SKM-1 treated with dmso at 0.1 percent for 144 hours (cell line): ENCODE data around the gene PPIA.
"Not testable (repeated sequence)": the region's sequence is repeated elsewhere in the genome, so short reads cannot be mapped to it uniquely, and the experiment has no call there.

Experiments
- DNase-seq: peaks from one replicate; lab custom pipeline; 2025; ENCODE audit not compliant: unreplicated experiment; lab: John Stamatoyannopoulos, UW

PPIA gene

DNA sequence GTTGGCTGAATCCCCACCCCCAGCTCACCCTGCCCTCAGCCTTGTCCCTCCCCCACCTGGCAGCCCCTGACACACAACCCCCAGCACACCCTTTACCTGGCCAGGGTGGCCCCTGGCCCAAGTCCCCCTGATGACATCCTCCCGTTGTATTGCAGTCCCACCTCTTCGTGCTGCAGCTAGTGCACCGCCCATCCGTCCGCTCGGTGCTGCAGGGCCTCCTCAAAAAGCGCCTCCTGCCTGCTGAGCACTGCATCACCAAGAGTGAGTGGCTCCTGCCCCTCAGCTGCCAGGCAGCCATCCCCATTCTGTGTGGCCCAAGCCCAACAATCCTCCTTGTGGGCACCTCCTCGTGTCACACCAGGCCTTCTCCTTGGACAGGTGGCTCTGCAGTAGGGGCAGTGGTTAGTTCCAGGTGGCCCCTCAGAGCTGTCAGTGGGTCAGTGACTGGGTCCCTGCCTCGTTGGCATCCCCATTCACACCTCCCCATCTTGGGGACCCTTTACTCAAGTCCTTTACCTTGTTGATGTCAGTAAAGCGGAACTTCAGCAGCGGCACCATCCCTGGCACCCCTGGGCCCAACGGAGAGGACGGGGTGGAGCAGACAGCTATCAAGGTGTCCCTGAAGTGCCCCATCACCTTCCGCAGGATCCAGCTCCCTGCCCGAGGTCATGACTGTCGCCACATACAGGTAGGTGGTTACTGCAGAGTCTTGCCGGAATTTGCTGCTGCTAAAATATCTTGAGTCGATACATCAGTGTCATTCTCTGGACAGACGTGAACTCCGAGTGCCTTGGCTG, 33.6 kb upstream of the PPIA start:
- DNase-seq, result no peak

GRCh38 chr7:44764081-44764480, 32.4 kb upstream of the PPIA start:
- DNase-seq, result no peak

- DNase-seq, result no peak
Measured at GRCh38 chr7:44764665-44765578, 31.6 kb upstream of the PPIA start.

GRCh38 chr7:44765579-44766415, 30.7 kb upstream of the PPIA start:
- DNase-seq, result no peak

- no peak for DNase-seq
Measured at GRCh38 chr7:44766416-44766801, 30.1 kb upstream of the PPIA start.

DNA sequence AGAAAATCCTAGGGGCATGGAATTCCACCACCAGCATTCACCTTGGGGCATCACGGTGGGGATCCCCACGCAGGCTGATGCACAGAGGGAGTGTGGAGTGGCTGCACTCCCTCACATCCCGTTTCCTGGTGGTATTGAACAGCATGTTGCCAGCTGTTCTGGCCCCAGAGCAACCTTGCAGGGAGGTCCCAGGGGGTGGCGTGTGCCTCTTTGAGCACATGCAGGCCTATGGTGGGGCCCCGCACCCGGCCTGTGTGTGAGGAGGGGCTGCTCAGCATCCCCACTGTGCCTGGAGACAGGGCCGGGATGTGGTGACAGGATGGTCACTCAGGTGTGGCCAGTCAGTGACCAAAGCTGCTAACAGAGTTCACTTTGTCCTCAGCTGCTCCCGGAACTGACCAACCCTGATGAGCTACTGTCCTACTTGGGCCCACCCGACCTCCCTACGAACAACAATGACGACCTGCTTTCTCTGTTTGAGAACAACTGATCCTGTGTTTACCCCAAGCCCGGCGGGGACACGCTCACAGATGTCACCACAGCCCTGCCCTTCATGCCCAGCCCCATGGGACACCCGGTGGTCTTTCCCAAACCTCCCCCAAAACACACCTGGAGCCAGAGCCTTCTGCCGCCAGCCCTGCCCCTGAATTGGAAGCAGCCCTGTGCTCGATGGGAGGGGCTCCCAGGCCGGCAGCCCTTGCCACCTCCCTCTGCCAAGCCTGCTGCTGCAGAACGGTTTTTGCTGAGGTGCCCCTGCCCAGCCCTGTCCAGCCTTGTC, 29.2 kb upstream of the PPIA start:
- DNase-seq, result no peak

DNA sequence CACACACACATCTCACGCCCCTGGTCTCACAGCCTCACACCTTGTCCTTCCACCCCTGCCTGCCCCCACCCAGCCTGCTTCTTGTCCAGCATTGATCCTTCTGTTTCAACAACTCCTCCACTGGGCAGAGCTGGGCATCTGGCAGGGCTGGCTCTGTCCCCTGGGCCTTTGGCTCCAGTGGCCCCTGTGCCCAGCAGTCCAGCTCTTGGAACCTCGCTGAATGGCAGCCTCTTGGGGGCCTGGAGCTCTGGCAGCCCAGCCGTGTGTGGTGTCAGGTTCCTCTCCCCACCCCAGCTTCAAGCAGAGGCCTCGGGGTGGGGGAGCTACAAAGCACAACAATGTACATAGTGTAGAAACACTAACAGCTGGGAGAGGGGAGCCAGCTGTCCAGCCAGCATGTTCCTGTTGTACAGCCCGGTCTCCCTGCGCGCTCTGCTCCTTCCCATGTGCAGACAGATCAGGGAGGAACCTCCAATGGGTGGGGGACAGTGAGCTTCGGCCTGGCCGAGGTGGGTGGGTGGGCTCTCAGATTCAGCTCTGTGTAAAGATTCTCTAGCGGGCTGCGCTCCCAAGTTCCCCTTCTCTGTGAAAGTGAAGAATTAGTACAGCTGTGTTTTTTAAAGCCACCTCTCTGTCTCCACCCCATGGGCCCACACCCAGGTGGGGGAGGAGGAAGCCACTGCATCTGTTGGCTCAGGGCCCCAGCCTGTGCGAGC, 28.4 kb upstream of the PPIA start:
- DNase-seq, result no peak

- no peak for DNase-seq
Measured at GRCh38 chr7:44768628-44769371, 27.7 kb upstream of the PPIA start.

DNA sequence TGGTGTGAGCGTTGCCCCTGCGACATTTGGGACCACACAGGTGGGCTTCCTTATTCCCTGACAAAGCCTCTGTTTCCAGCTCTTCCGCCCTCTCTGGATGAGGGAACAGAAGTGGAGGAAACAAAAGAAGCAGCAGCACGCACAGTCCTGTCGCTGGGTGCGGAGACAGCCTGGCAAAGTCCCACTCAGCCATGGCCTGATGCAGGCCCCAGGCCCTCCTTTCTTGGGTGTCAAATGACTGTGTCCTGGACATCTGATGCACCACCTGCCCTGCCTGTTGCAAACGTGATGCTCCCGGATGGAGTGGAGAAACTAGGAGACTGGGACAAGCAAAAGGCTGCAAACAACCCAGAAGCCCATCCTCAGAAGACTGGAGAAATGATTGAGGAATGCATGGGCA, 27.1 kb upstream of the PPIA start:
- no peak for DNase-seq

- no peak for DNase-seq
Measured at GRCh38 chr7:44769776-44770294, 26.6 kb upstream of the PPIA start.

DNA sequence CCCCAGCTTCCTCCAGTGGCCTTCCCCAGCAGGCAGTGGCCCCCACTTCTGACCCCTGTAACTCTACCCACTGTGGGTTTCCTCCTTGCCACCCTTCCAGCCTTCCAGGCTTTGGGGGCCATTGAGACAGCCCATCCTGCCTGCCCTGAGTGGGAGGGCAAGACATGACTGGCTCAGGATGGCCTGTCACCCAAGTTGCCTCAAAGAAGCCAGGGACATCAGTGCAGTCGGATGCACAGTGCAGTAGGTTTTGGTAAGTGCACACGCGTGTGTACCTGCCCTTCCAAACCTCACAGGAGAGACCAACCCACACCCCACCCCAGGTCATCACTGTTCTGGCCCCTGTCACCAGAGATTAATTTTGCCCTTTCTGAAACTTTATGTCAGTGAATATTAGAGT, 25.1 kb upstream of the PPIA start:
- DNase-seq, result no peak

DNA sequence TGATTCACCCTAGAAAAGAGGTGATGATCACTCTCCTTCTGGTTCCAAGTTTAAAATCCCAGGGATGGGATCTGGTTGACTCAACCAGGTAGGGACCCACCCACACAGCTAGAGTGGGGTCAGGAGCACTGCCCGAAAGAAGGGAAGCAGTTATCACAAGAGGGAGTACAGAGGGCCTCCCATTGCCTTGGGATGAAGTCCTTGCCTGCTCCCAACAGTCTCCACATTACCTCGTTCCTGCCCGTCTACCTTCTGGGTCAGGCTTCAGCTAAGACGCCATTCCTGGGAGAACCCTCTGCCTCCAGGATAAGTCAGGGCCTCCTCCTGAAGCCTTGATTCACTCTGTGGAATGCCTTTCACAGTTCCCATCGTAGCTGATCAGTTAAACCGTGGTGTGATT, 24.0 kb upstream of the PPIA start:
- DNase-seq, result no peak

- no peak for DNase-seq
Measured at GRCh38 chr7:44772867-44773266, 23.6 kb upstream of the PPIA start.

DNA sequence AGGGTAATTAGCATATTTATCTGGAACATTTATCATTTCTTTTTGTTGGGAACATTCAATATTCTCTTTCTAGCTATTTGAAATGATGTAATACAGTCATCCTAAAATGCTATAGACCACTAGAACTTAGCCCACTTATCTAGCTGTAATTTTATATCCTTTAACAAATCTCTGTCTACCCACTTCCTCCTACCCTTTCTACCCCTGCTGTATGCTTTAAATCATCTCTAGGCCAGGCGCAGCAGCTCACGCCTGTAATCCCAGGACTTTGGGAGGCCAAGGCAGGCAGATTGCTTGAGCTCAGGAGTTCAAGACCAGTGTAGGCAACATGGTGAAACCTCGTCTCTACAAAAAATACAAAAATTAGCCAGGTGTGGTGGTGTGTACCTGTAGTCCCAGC, 22.0 kb upstream of the PPIA start:
- DNase-seq, result not testable (repeated sequence)

DNA sequence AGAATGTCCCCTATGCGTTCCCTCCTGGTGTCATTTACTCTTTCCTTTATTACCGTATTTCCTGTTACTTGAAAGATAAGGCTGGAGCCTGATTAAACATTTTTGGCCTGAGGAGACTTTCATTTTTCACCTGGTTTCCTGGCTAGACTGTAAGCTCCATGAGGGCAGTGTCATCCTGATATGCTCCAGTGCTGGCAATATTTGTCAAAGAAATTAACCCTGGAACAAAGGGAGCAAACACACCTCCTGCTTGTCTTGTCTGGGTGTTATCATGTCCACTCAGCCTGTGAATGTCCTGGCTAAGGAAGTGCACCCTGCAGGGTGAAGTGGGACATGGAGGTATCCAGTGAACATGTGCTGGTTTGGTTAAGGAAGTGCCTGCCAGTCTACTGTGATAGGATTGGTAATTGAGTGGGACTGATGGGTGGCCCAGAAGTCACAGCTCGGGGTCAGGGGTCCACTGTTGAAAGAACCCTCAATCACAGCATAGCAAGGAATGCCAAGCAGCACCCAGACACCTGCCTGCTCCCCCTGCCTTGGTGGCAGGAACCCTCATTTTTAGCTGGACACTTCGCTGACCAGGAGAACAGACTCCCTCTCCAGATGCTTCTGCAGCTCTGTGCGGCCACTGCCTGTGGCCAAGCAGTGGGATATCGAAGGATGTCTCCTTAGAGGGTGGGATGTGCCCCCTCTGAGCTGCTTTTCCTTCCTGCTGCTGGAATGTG, 20.9 kb upstream of the PPIA start:
- DNase-seq, result no peak

- no peak for DNase-seq
Measured at GRCh38 chr7:44776211-44776610, 20.3 kb upstream of the PPIA start.

GRCh38 chr7:44782460-44782859, 14.0 kb upstream of the PPIA start:
- DNase-seq, result no peak

- no peak for DNase-seq
Measured at GRCh38 chr7:44783407-44783806, 13.1 kb upstream of the PPIA start.
